Keratinocyte (primary cell): ENCODE data around the gene FARSB. TPM values are rescaled to one million over a fixed set of nuclear protein-coding genes. Genes with fewer than 3 reads are reported as not detected.

Source experiments
- DNase-seq: peaks from one replicate; pipeline ENCODE4 v3.0.0-alpha.2; 2011; ENCODE audit warnings: low read depth, missing footprints, low spot score
- FAIRE-seq: peaks from 2 replicates; lab custom pipeline; 2011; peaks lifted over from hg19 to GRCh38; lab: Jason Lieb, UNC
- H2AFZ ChIP-seq: 2 replicates; pipeline ENCODE4 v1.6.0; 2012; ENCODE audit warnings: low read length, control low read depth, inconsistent platforms; ENCODE audit not compliant: control insufficient read depth
- H3K27ac ChIP-seq: 2 replicates; pipeline ENCODE4 v1.5.1; 2011; ENCODE audit warnings: low read length; ENCODE audit not compliant: control insufficient read depth, insufficient read depth
- H3K27me3 ChIP-seq: 3 replicates; pipeline ENCODE4 v1.6.0; 2011; ENCODE audit warnings: low read length; ENCODE audit not compliant: control insufficient read depth, insufficient read depth; ENCODE audit errors: extremely low read depth
- H3K36me3 ChIP-seq, 2 experiments: 2 replicates in 1 of 2; 3 replicates in 1 of 2; pipeline ENCODE4 v1.5.1; 2011; ENCODE audit warnings: low read length in 2 of 2, mild to moderate bottlenecking in 1 of 2; ENCODE audit not compliant: control insufficient read depth in 2 of 2, insufficient read depth in 2 of 2; ENCODE audit errors: extremely low read depth in 1 of 2
- H3K4me1 ChIP-seq: 3 replicates; pipeline ENCODE4 v1.5.1; 2011; ENCODE audit warnings: low read length; ENCODE audit not compliant: control insufficient read depth, insufficient read depth; ENCODE audit errors: extremely low read depth
- H3K4me2 ChIP-seq: 3 replicates; pipeline ENCODE4 v1.6.0; 2011; ENCODE audit warnings: low read depth, low read length; ENCODE audit not compliant: control insufficient read depth, insufficient read depth; ENCODE audit errors: extremely low read depth
- H3K4me3 ChIP-seq, 3 experiments: fragments of 200-600 bp in 1 of 3; sonication (generic) in 1 of 3; 2 replicates in 2 of 3; 3 replicates in 1 of 3; pipeline ENCODE4 v1.5.1; 2011 to 2016; ENCODE audit warnings: low read length in 3 of 3, mild to moderate bottlenecking in 3 of 3, control low read depth in 2 of 3, inconsistent platforms in 1 of 3, low read depth in 1 of 3, mixed read lengths in 1 of 3, mixed run types in 1 of 3, moderate library complexity in 1 of 3; ENCODE audit not compliant: control insufficient read depth in 2 of 3, insufficient read depth in 2 of 3; ENCODE audit errors: extremely low read depth in 1 of 3
- H3K79me2 ChIP-seq: 2 replicates; pipeline ENCODE4 v1.6.0; 2012; ENCODE audit warnings: low read length; ENCODE audit not compliant: control insufficient read depth, insufficient read depth
- H3K9ac ChIP-seq: 3 replicates; pipeline ENCODE4 v1.6.0; 2011; ENCODE audit warnings: low read length; ENCODE audit not compliant: control insufficient read depth, insufficient read depth; ENCODE audit errors: extremely low read depth
- H3K9me1 ChIP-seq: 3 replicates; pipeline ENCODE4 v1.6.0; 2011; ENCODE audit warnings: low read length; ENCODE audit not compliant: control insufficient read depth, insufficient read depth; ENCODE audit errors: extremely low read depth
- H3K9me3 ChIP-seq: 2 replicates; pipeline ENCODE4 v1.5.1; 2012; ENCODE audit warnings: low read depth, low read length; ENCODE audit not compliant: control insufficient read depth
- H4K20me1 ChIP-seq: 3 replicates; pipeline ENCODE4 v1.6.0; 2011; ENCODE audit warnings: low read length; ENCODE audit not compliant: control insufficient read depth, insufficient read depth; ENCODE audit errors: extremely low read depth
- CTCF ChIP-seq, 3 experiments: IDR thresholded peaks in 1 of 3; conservative IDR thresholded peaks in 1 of 3; optimal IDR thresholded peaks in 1 of 3; 2 replicates in 2 of 3; 3 replicates in 1 of 3; pipeline versions ENCODE3 to v1.5.1; 2011; ENCODE audit warnings: low read length in 3 of 3, mild to moderate bottlenecking in 3 of 3, moderate library complexity in 2 of 3, control low read depth in 1 of 3, inconsistent platforms in 1 of 3; ENCODE audit not compliant: insufficient read depth in 2 of 3; ENCODE audit errors: extremely low read depth in 1 of 3
- EZH2 ChIP-seq: IDR thresholded peaks from one replicate; pipeline ENCODE4 v1.6.1; 2012; ENCODE audit warnings: inconsistent platforms, mild to moderate bottlenecking, low read length, moderate library complexity
- dilution Hi-C: fragments of 300-500 bp; cut with MboI; formaldehyde crosslinking; loops from one replicate; pipeline ENCODE4 v1.7.0; 2020; ENCODE audit warnings: low sequenced_read_pairs; ENCODE audit not compliant: extremely low pct_ligation_motif_present
- polyA plus RNA-seq, 5 experiments: library from polyadenylated mRNA; depleted of rRNA in 3 of 5; stranded (reverse) in 3 of 5; stranded (forward) in 1 of 5; unstranded in 1 of 5; fragments of >200 nt; gene quantifications; 1 replicate in 1 of 5; 2 replicates in 3 of 5; 3 replicates in 1 of 5; pipeline versions ENCODE4 v1.2.1 to v1.2.3, GENCODE V29; 2011 to 2012; ENCODE audit warnings: missing spikeins in 2 of 5, low read depth in 1 of 5, low replicate concordance in 1 of 5

FARSB gene
- polyA plus RNA-seq, 1 donor (not counting 4 experiments of a cell fraction or from before 2014, with no cell fraction given), result 68.8 TPM

- no peak for DNase-seq
- TF ChIP-seq CTCF (optimal IDR thresholded peaks at IDR 0.05 in 1 of 3, IDR thresholded peaks at IDR 0.05 in 1 of 3, conservative IDR thresholded peaks at IDR 0.05 in 1 of 3; ENCODE audit: extremely low read depth in 1 of 3, insufficient read depth in 2 of 3, low read length in 3 of 3), result no peak
- no peak for TF ChIP-seq EZH2
- FAIRE-seq, result no peak
- no peaks in the 10 kb centered on the region for H3K36me3 ChIP-seq
- no peaks in the 10 kb centered on the region for H3K9me3 ChIP-seq
- no peaks in the 10 kb centered on the region for H3K9me1 ChIP-seq
- H3K27ac ChIP-seq, result no peak overlapping the region
- peaks cover 3% of the 10 kb centered on the region for H3K27me3 ChIP-seq
- H3K4me2 ChIP-seq, result no peak overlapping the region
- dilution Hi-C loops, result no loop called here
- H3K4me1 ChIP-seq, result no peaks in the 10 kb centered on the region
- H3K9ac ChIP-seq, result no peak overlapping the region
- no peaks in the 10 kb centered on the region for H3K79me2 ChIP-seq
- no peaks in the 10 kb centered on the region for H4K20me1 ChIP-seq
- H2AFZ ChIP-seq, result no peak overlapping the region
- H3K4me3 ChIP-seq, result no peak overlapping the region
Measured at GRCh38 chr2:222689322-222689721, 33.4 kb upstream of the FARSB start.

GRCh38 chr2:222688917-222689316 is 33.0 kb upstream of the FARSB start:
- DNase-seq (no peak), FAIRE-seq (no peak)
- dilution Hi-C loops, result no loop called here
- Histone ChIP-seq H3K9me3 (no peaks in the 10 kb centered on the region), H3K9ac (no peak overlapping the region), H3K4me2 (no peak overlapping the region), H4K20me1 (no peaks in the 10 kb centered on the region), H3K79me2 (no peaks in the 10 kb centered on the region), H3K27ac (no peak overlapping the region), H3K9me1 (no peaks in the 10 kb centered on the region), H2AFZ (no peak overlapping the region), H3K4me3 (no peak overlapping the region), H3K27me3 (peaks cover 3% of the 10 kb centered on the region), H3K4me1 (no peaks in the 10 kb centered on the region), H3K36me3 (no peaks in the 10 kb centered on the region)
- TF ChIP-seq EZH2 (no peak), CTCF (optimal IDR thresholded peaks at IDR 0.05 in 1 of 3, IDR thresholded peaks at IDR 0.05 in 1 of 3, conservative IDR thresholded peaks at IDR 0.05 in 1 of 3; ENCODE audit: extremely low read depth in 1 of 3, insufficient read depth in 2 of 3, low read length in 3 of 3) (no peak)
